Amygdala (tissue), 56 donors: ENCODE data around the gene ZNF280B.
"Not testable (repeated sequence)": the region's sequence is repeated elsewhere in the genome, so short reads cannot be mapped to it uniquely, and the experiment has no call there.

Source experiments
- DNase-seq, 56 donors: peaks; one replicate each; lab custom pipeline; 2025; lab: John Stamatoyannopoulos, UW

Gene ZNF280B

DNA sequence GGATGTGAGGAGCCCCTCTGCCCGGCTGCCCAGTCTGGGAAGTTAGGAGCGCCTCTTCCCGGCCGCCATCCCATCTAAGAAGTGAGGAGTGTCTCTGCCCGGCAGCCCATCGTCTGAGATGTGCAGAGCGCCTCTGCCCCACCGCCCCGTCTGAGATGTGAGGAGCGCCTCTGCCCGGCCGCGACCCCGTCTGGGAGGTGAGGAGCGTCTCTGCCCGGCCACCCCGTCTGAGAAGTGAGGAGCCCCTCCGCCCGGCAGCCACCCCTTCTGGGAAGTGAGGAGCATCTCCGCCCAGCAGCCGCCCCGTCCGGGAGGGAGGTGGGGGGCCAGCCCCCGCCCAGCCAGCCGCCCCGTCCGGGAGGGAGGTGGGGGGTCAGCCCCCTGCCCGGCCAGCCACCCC, 66.9 kb downstream of the ZNF280B start:
- not testable (repeated sequence) for DNase-seq

DNA sequence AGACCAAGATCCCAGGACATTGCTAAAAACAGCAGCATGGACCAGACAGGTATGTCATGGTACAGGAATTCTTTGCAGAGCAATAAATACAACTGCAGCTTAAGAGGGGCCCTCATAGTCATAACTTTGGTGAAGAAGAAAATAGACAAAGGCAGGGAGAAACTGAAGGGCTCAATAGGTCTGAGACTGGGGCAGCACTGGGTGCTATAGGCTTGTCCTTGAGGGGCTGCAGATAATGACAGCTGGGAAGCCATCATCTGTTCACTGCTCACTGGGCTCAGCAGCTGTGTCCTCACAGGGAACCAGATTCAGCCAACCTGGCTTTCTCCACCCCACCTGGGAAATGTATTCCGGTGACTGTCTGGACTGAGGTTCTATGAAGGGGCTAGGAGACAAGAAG, 68.4 kb downstream of the ZNF280B start:
- DNase-seq: no peak
